K562 (cell line): ENCODE data around the gene PHTF1. TPM values are rescaled to one million over a fixed set of nuclear protein-coding genes. Genes with fewer than 3 reads are reported as not detected.

Experiments used
- ATAC-seq: fragments of 200-7000 bp; cut with Tn5 transposase; 3 replicates; pipeline ENCODE4 v1.9.1; 2020; ENCODE audit warnings: moderate library complexity
- BruUV-seq: library from RNA; stranded (reverse); fragments of 400-500 nt; replicated peaks from 2 replicates; lab custom pipeline; 2021; lab: Mats Ljungman, UMichigan
- CTCF ChIA-PET: fragments of 300-600 bp; formaldehyde crosslinking; extraction: SDS; loops from one replicate; lab custom pipeline; 2021; ENCODE audit warnings: low intra/inter-chr PET ratio; lab: Yijun Ruan, JAX
- POLR2A ChIA-PET: fragments of 300-600, 350-650 bp; sonication (Branson Sonifier 250); formaldehyde crosslinking; extraction: SDS; loops from one replicate; lab custom pipeline; 2021; ENCODE audit warnings: antibody characterized with exemption, inconsistent platforms; lab: Yijun Ruan, JAX
- DNase-seq, 4 experiments: peaks; one replicate each; pipeline versions ENCODE4 v3.0.0 to v3.0.0-alpha.2; 2011 to 2018; ENCODE audit warnings: low spot score in 3 of 4, mixed read lengths in 3 of 4; ENCODE audit errors: extremely low read depth in 1 of 4
- FAIRE-seq: peaks from 2 replicates; lab custom pipeline; 2011; peaks lifted over from hg19 to GRCh38; lab: Jason Lieb, UNC
- H2AFZ ChIP-seq: 2 replicates; pipeline ENCODE4 v1.6.0; 2011; ENCODE audit warnings: low read depth, low read length, control low read depth, inconsistent platforms
- H3K27ac ChIP-seq: fragments of 200-600 bp; 3 replicates; pipeline ENCODE4 v1.8.0; 2011; ENCODE audit warnings: low read depth, mild to moderate bottlenecking, control low read depth, inconsistent platforms, low read length, moderate library complexity, mixed read lengths; ENCODE audit errors: extremely low read depth
- H3K27me3 ChIP-seq, 2 experiments: fragments of 300-600 bp in 1 of 2; 2 replicates in 1 of 2; 3 replicates in 1 of 2; pipeline versions ENCODE4 v1.6.0 to v1.8.0; 2011; ENCODE audit warnings: inconsistent platforms in 2 of 2, low read length in 2 of 2, mild to moderate bottlenecking in 1 of 2, mixed read lengths in 1 of 2, moderate library complexity in 1 of 2; ENCODE audit not compliant: control insufficient read depth in 2 of 2, insufficient read depth in 2 of 2
- H3K36me3 ChIP-seq: fragments of 300-600 bp; 3 replicates; pipeline ENCODE4 v1.8.0; 2011; ENCODE audit warnings: mild to moderate bottlenecking, low read length, inconsistent platforms; ENCODE audit not compliant: control insufficient read depth, insufficient read depth
- H3K4me1 ChIP-seq, 2 experiments: fragments of 200-600 bp in 1 of 2; replicated peaks in 1 of 2; 2 replicates in 1 of 2; 3 replicates in 1 of 2; pipeline versions ENCODE4 v1.5.1 to v1.8.0; 2011; ENCODE audit warnings: inconsistent platforms in 2 of 2, low read length in 2 of 2, mild to moderate bottlenecking in 1 of 2, mixed read lengths in 1 of 2, moderate library complexity in 1 of 2; ENCODE audit not compliant: control insufficient read depth in 2 of 2, insufficient read depth in 2 of 2
- H3K4me2 ChIP-seq: 2 replicates; pipeline ENCODE4 v1.6.1; 2011; ENCODE audit warnings: low read length, control low read depth, inconsistent platforms, mixed read lengths; ENCODE audit not compliant: insufficient read depth
- H3K4me3 ChIP-seq: fragments of 200-600 bp; sonication (generic), shearing (Covaris generic); 2 replicates; pipeline ENCODE4 v1.5.1; 2016; ENCODE audit warnings: control low read depth, inconsistent platforms
- H3K79me2 ChIP-seq: fragments of 200-600 bp; 3 replicates; pipeline ENCODE4 v1.8.0; 2011; ENCODE audit warnings: low read length, inconsistent platforms; ENCODE audit not compliant: control insufficient read depth, insufficient read depth
- H3K9ac ChIP-seq, 2 experiments: 2 replicates each; pipeline versions ENCODE4 v1.6.0 to v1.6.1; 2011; ENCODE audit warnings: low read depth in 2 of 2, low read length in 2 of 2, control low read depth in 1 of 2, inconsistent platforms in 1 of 2, mild to moderate bottlenecking in 1 of 2, mixed read lengths in 1 of 2; ENCODE audit not compliant: insufficient read depth in 1 of 2
- H3K9me1 ChIP-seq: one replicate; pipeline ENCODE4 v1.6.0; 2011; ENCODE audit warnings: inconsistent platforms, mild to moderate bottlenecking, low read length, moderate library complexity; ENCODE audit not compliant: control insufficient read depth, insufficient read depth
- H3K9me3 ChIP-seq: replicated peaks from 2 replicates; pipeline ENCODE4 v1.5.1; 2011; ENCODE audit warnings: low read depth, low read length, inconsistent platforms; ENCODE audit not compliant: control insufficient read depth, insufficient read depth
- H4K20me1 ChIP-seq: replicated peaks from 2 replicates; pipeline ENCODE4 v1.6.1; 2011; ENCODE audit warnings: low read length, inconsistent platforms, mixed read lengths; ENCODE audit not compliant: control insufficient read depth, insufficient read depth
- KLF16 ChIP-seq: IDR thresholded peaks from 2 replicates; pipeline ENCODE4 v1.6.1; 2016; ENCODE audit warnings: antibody characterized with exemption
- MXD1 ChIP-seq: fragments of 250-450 bp; sonication (Bioruptor Pico); IDR thresholded peaks from 2 replicates; pipeline ENCODE4 v1.8.0; 2021; ENCODE audit warnings: borderline replicate concordance, mild to moderate bottlenecking, moderate library complexity; ENCODE audit not compliant: poor library complexity, severe bottlenecking
- NFIC ChIP-seq: fragments of 450-650 bp; IDR thresholded peaks from 2 replicates; pipeline ENCODE4 v1.6.1; 2017; ENCODE audit warnings: mild to moderate bottlenecking, inconsistent platforms
- PTTG1 ChIP-seq: fragments of 450-650 bp; IDR thresholded peaks from 2 replicates; pipeline ENCODE4 v1.6.1; 2016; ENCODE audit warnings: low read depth, mild to moderate bottlenecking, missing genetic modification characterization, missing compliant biosample characterization
- STAT6 ChIP-seq: sonication (generic); formaldehyde crosslinking; IDR thresholded peaks from 2 replicates; pipeline ENCODE4 v1.8.1; 2023; ENCODE audit warnings: mild to moderate bottlenecking, missing genetic modification reagents
- ZNF395 ChIP-seq: fragments of 200-800 bp; sonication (Bioruptor generic); IDR thresholded peaks from 2 replicates; pipeline ENCODE4 v1.6.1; 2017; ENCODE audit warnings: missing genetic modification characterization, missing compliant biosample characterization
- ZNF644 ChIP-seq: fragments of 200-800 bp; sonication (Bioruptor generic); IDR thresholded peaks from 2 replicates; pipeline ENCODE4 v1.6.1; 2016; ENCODE audit warnings: low read depth, missing genetic modification characterization, missing compliant biosample characterization
- ZNF766 ChIP-seq: fragments of 200-800 bp; sonication (Bioruptor generic); conservative IDR thresholded peaks from 2 replicates; pipeline ENCODE4 v1.6.1; 2016; ENCODE audit warnings: missing genetic modification characterization, missing compliant biosample characterization
- WGBS: fragments of 100-300 bp; shearing (Covaris generic); methylation state at CpG from one replicate; pipeline ENCODE4 v1.1.6; 2016; ENCODE audit warnings: low coverage, mixed read lengths; ENCODE audit not compliant: insufficient coverage; ENCODE audit errors: missing lambda C conversion rate; 5-methylcytosine and 5-hydroxymethylcytosine counted together
- in situ Hi-C: fragments of 300-500 bp; cut with MboI; formaldehyde crosslinking; loops from 4 replicates; pipeline ENCODE4 v1.15.0; 2018; ENCODE audit warnings: inconsistent platforms, mixed read lengths
- intact Hi-C: fragments of 100-400 bp; cut with micrococcal nuclease; formaldehyde crosslinking; loops from 2 replicates; pipeline ENCODE4 v1.14.2; 2022
- polyA plus RNA-seq, 8 experiments: library from polyadenylated mRNA; depleted of rRNA in 4 of 8; stranded (reverse) in 5 of 8; unstranded in 3 of 8; fragments of >200 nt; fragmentation: Nextera tagmentation in 2 of 8; fragmentation: Illumina TruSeq in 1 of 8; extraction: Ambion mirVana in 2 of 8; extraction: Trizol in 1 of 8; gene quantifications; 2 replicates each; pipeline versions ENCODE4 v1.2.1 to v1.2.3, GENCODE V29; 2011 to 2014; ENCODE audit warnings: inconsistent platforms in 1 of 8, missing spikeins in 1 of 8
- total RNA-seq, 7 experiments: library from RNA; depleted of rRNA in 6 of 7; stranded (reverse); fragments of >200 nt in 6 of 7; fragmentation: Illumina TruSeq in 2 of 7; extraction: Trizol in 2 of 7; gene quantifications; 2 replicates each; pipeline versions ENCODE4 v1.2.1 to v1.2.3, GENCODE V29; 2011 to 2021; ENCODE audit warnings: low replicate concordance in 1 of 7

The PHTF1 gene
- total and polyA plus RNA-seq, 9 of the 15 experiments (the other 6 are each of a cell fraction or from before 2014, with no cell fraction given) = 8.4 to 36.2 (median 23.0) TPM

- in situ Hi-C loops (no loop called here), intact Hi-C loops (no loop called here)
- H4K20me1 ChIP-seq = no peaks in the 10 kb centered on the region
- H3K9me1 ChIP-seq = no peaks in the 10 kb centered on the region
- H3K9ac ChIP-seq = no peak overlapping the region; a peak in 1 of 4 replicates
- H3K4me2 ChIP-seq = no peak overlapping the region
- no peak for FAIRE-seq
- DNase-seq = peak in 2 of 4 experiments; percentile 22 to 31
- no peaks in the 10 kb centered on the region for H3K36me3 ChIP-seq
- H3K27ac ChIP-seq = no peak overlapping the region
- H3K79me2 ChIP-seq = no peaks in the 10 kb centered on the region
- ChIA-PET POLR2A (interaction anchor here (1.5 kb wide), 1 partner anchor 16 kb away, joined by 3 read pairs; no protein-coding TSS in a partner anchor), CTCF (no interaction called here)
- H3K4me1 ChIP-seq = peaks cover 3 to 28% of the 10 kb centered on the region in 2 experiments; a peak in 4 of 5 replicates
- no peaks in the 10 kb centered on the region for H3K27me3 ChIP-seq
- ATAC-seq = peak; percentile 50
- BruUV-seq = no TSS peak
- TF ChIP-seq MXD1 (no peak), PTTG1 (no peak), NFIC (peak; percentile 74), KLF16 (no peak), ZNF644 (tag) (peak; percentile 8; the same call in 1 of the 2 replicates)
- H3K9me3 ChIP-seq = no peaks in the 10 kb centered on the region
- H2AFZ ChIP-seq = peak overlapping the region; percentile 77
- WGBS = 58% methylated on average over 3 of the region's 3 CpGs
- H3K4me3 ChIP-seq = no peak overlapping the region
Observed at GRCh38 chr1:113660088-113660487, 99.2 kb downstream of the PHTF1 start.

- FAIRE-seq = no peak
- peak overlapping the region; percentile 77 for H2AFZ ChIP-seq
- DNase-seq = no peak
- peak overlapping the region; percentile 59; the same call in 1 of the 3 replicates for H3K27ac ChIP-seq
- BruUV-seq = no TSS peak
- CTCF ChIA-PET = no interaction called here
- no peaks in the 10 kb centered on the region for H3K9me1 ChIP-seq
- in situ Hi-C loops = no loop called here
- no peaks in the 10 kb centered on the region for H3K9me3 ChIP-seq
- TF ChIP-seq STAT6 (CRISPR knock-in tag) (no peak), ZNF766 (CRISPR knock-in tag) (peak; percentile 32), ZNF395 (CRISPR knock-in tag) (no peak; the same call in 1 of the 2 replicates)
- TF ChIP-seq, all 486 proteins: peak for 1
- Histone ChIP-seq H3K9ac (peak overlapping the region in 1 of 2 experiments; percentile 23; a peak in 1 of 4 replicates), H3K36me3 (no peaks in the 10 kb centered on the region), H3K4me2 (peak overlapping the region; percentile 72; the same call in 1 of the 2 replicates), H3K79me2 (no peaks in the 10 kb centered on the region), H3K4me1 (peaks cover 3 to 28% of the 10 kb centered on the region in 2 experiments; a peak in 4 of 5 replicates), H3K27me3 (no peaks in the 10 kb centered on the region), H3K4me3 (no peak overlapping the region), H4K20me1 (no peaks in the 10 kb centered on the region)
- peak; percentile 44; the same call in 2 of the 3 replicates for ATAC-seq
- 75% methylated on average over 4 of the region's 4 CpGs for WGBS
- POLR2A ChIA-PET = interaction anchor here (1.0 to 1.5 kb wide), 2 partner anchors 11 to 16 kb away, joined by 3 to 5 read pairs; no protein-coding TSS in a partner anchor
- intact Hi-C loops = no loop called here
Observed at GRCh38 chr1:113659556-113659955, 99.7 kb downstream of the PHTF1 start.
